GM21528 (cell line): ENCODE data around the gene CNN3.

Source experiments
- ATAC-seq: cut with Tn5 transposase; IDR thresholded peaks from one replicate; pipeline ENCODE4 v1.9.1; 2021; ENCODE audit warnings: mild to moderate bottlenecking, moderate library complexity; ENCODE audit not compliant: unreplicated experiment, low FRiP score

Gene CNN3

DNA sequence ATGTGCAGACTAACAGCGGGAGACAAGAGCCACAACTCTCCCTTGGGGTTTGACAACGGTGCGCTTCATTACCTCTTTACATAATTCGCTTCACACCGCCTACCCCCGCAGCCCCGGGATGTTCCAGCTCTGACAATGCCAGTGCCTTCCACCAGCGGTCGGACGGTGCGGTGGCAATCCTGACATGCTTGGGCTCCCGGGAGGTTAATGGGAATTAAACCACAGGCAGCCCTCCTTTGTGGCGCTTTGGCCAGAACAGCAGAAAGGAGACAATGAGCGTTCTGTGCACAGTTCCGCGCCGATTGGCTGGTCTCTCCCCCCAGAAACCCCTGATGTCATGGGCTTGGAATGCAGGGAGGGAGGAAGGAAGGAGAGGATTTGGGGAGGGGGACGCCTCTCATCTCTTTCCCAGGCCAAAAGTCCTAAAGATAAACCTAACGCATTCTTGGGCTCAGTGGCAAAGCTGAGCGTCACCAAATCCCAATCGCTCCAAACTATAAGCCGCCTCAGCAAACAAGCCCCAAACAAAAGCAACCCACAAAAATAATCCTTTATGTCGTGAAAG is 1.3 kb downstream of the CNN3 start:
- ATAC-seq, result no peak

DNA sequence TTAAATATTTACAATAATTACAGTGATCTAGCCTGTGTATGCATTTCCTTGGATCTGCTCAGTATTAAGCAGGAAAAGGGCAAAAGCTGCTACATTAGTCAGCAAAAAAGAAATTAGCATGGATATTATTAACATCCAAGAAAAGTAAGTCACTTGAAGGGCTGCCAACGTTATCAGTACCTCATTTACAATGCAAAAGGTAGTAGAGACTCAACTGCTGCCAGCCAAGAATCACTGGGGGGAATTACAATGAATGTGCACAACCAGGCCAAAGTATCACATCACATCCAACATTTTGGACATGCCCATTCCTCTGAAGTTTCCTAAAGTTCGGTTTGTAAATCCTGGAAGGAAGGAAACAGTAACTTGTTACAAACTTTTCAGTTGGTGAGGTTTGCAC is 1.9 kb downstream of the CNN3 start:
- no peak for ATAC-seq

DNA sequence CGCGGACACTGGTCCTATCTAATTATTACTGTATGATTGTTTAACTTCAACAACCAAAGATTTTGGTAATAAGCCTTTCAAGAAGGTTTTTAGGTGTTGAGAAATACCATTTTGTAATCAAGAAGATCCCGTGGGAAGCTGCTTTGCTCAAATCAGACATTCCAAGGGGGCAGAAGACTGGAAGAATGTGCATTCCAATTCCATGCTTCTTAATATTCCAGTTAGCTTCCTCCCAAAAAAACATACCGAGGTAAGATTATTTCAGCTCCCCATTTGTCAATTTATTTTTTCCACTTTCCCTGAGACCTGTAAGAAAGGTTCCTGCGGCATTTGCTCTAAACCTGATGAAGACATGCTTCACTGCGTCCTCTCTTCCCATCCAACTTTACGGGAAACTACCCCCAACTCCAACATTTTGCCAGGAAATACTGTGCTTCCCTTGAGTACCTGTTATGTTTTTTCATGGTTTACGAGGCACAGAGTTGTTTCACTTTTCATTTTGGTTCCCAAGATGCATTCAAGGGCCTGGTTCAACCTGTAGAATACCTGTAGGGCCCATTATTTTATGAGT is 4.1 kb downstream of the CNN3 start:
- no peak for ATAC-seq

DNA sequence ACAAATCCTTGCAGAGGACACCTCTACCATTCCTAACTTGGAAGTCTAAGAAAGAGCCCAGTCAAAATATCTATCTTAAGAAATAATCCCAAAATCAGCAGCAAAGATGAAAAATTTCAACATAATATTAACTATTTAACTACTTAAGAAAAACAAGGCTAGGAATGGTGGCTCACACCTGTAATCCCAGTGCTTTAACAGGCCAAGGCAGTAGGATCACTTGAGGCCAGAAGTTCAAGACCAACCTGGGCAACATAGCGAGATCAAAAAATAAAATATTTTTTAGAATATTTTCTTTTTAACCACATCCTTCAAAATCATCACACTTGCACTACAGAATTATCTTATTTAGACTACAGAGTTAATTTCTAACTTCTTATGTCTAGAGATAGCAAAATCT is 4.9 kb downstream of the CNN3 start:
- ATAC-seq, result no peak

DNA sequence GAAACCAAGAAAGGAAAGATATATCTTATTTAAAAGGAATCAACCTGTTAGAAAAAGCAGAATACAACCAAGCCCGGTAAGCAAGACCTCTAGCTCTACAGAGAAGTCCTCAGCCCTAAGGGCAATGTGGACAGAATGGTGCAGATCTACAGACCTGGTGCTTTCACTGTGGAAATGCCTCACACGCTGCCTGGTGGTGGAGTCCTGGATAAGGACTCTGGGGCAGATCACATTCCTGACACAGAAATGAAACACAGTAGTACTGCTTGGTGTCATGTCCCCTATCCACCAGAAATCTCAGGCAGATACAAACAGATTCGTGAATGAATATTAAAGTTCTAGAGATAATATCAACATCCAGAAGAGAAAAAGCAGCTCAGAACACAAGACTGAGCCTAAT is 6.8 kb downstream of the CNN3 start:
- ATAC-seq, result no peak

- ATAC-seq, result no peak
These were observed 7.5 kb downstream of the CNN3 start for GRCh38 chr1:94919241-94920030.

DNA sequence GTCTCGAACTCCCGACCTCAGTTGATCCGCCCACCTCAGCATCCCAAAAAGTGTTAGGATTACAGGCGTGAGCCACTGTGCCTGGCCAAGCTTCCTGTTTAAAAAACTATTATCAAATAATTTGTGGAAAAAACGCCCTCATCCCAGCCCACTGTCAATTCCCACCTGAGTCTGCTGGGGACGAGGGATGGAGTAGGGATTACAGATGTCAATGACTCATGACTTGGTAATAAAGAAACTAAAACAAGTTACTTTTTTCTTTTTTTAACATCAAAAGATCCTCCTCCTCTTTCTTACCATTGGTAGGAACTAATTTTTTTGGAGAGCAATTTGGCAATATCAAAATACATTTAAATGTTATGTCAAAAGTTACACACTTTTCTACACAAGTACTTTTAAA is 9.7 kb downstream of the CNN3 start:
- no peak for ATAC-seq

GRCh38 chr1:94912263-94913184 is 14.4 kb downstream of the CNN3 start:
- no peak for ATAC-seq

- no peak for ATAC-seq
These were observed 17.4 kb downstream of the CNN3 start for GRCh38 chr1:94909486-94909885.

GRCh38 chr1:94908965-94909364 is 17.9 kb downstream of the CNN3 start:
- ATAC-seq, result no peak

DNA sequence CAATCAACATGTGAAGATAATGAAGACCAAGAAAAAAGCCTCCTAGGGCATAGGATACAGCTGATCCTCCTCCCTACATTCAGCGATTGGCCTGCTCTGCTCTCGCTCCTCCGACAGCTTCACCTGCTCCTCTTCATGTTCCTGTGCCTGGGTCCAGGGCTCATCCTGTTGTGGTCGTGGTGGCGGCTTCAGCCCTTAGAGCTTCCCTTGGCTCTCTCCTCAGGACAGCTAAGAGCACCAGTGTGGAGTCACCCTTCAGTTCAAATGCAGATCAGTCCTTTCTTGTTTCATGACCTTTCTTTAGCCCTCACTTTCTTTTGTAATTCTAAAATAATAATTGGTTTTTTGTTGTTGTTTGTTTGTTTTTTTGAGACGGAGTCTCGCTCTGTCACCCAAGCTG is 18.7 kb downstream of the CNN3 start:
- ATAC-seq, result no peak

GRCh38 chr1:94907136-94907535 is 19.8 kb downstream of the CNN3 start:
- ATAC-seq, result no peak

GRCh38 chr1:94906382-94906781 is 20.5 kb downstream of the CNN3 start:
- no peak for ATAC-seq

DNA sequence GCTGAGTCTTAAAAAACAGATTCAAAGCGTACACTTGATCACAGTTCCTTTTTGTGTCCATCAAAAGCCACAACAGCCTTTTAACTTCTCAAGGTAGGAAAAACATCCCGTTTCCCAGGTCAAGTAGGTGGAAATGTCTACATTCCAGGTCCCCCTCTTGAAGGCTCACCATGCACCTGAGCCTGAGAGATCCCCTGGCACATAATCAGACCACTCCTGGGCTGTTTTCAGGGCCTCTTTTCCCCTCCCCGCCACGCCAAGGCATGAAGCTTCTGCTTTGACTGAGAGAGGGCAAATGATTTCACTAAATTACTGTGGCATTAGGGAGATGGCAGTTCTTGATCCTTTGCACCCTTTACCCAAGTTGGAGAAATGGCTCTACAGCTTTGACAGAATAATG is 21.7 kb downstream of the CNN3 start:
- no peak for ATAC-seq

GRCh38 chr1:94903280-94904009 is 23.5 kb downstream of the CNN3 start:
- ATAC-seq, result no peak

GRCh38 chr1:94901841-94902240 is 25.1 kb downstream of the CNN3 start:
- no peak for ATAC-seq

DNA sequence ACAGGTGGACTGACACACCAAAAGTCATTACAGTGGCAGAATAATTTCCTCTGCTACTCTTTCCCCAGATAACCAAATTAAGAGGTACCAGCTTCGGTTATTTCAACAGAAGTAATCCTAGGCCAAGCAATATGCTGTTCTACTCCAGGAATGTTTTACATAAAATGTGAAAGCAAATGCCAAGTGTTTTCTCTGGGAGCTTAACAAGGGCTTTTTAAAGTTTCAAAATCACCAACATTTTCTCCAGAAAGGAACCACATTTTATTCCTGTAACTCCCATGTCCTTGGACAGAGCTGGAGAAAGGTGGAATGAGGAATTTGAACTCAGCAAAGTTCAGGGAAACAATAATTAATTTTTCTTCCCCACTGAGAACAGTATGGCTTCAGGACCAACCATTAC is 27.2 kb downstream of the CNN3 start:
- ATAC-seq, result no peak

DNA sequence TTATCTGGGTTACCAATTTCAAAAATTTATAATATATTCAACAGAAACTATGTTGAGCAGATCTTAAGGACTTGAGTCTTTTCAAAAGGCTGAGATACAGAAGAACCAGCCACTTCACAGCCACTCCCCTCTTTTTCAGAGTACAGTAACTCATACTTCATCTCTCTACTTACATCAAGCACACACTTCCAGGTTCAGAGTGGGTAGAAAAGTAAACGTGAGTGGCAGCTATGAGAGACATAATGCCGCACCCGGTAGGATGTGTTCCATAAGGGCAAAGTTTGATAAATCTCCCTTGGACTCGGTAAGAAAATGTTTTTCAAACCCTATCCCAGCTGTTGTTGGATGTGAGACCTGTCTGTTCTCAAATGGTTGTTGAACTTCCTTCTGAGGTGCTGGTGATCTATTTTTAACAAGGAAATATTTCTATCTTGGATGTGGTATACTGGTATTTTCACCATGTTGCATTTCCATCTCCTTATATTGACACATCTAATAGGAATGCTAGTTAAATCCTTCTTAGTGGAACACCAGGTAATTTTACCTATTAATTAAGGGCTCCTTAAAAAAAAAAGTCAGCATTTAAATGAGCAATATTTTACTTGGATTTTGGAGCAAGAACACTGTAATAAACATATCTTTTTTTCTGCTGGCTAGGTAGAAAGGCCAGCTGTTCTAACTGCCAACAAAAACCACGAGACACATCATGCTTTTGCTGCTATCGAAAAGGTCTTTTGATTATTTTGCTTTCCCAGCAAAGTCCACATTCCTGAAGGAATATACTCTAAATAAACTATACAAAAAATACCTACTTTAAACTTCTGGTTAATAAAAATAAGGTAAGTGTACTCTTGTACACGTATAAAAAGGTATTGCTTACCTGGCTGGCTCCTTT is 28.2 kb downstream of the CNN3 start:
- ATAC-seq, result no peak

- ATAC-seq, result no peak
These were observed 31.4 kb downstream of the CNN3 start for GRCh38 chr1:94895518-94895917.
